ENCODE measurements around the gene SSTR3.
"Not testable (repeated sequence)": the region's sequence is repeated elsewhere in the genome, so short reads cannot be mapped to it uniquely, and the experiment has no call there.

Gene SSTR3

GRCh38 chr22:37209140-37209845 lies 3.0 kb downstream of the SSTR3 start:
- no peak for DNase-seq

- DNase-seq, result no peak
Observed at GRCh38 chr22:37208401-37209139, 3.7 kb downstream of the SSTR3 start.

GRCh38 chr22:37207981-37208380 lies 4.3 kb downstream of the SSTR3 start:
- no peak for DNase-seq

GRCh38 chr22:37206841-37207821 lies 5.1 kb downstream of the SSTR3 start:
- DNase-seq, result no peak

GRCh38 chr22:37206118-37206840 lies 6.0 kb downstream of the SSTR3 start:
- DNase-seq, result no peak

GRCh38 chr22:37205046-37205445 lies 7.2 kb downstream of the SSTR3 start:
- DNase-seq, result no peak

GRCh38 chr22:37204045-37204655 lies 8.1 kb downstream of the SSTR3 start:
- no peak for DNase-seq

- no peak for DNase-seq
Observed at GRCh38 chr22:37203354-37204044, 8.8 kb downstream of the SSTR3 start.

- DNase-seq, result no peak
Observed at GRCh38 chr22:37202716-37203115, 9.6 kb downstream of the SSTR3 start.

- no peak for DNase-seq
Observed at GRCh38 chr22:37202001-37202555, 10.2 kb downstream of the SSTR3 start.

- not testable (repeated sequence) for DNase-seq
Observed at GRCh38 chr22:37201443-37201820, 10.8 kb downstream of the SSTR3 start.

GRCh38 chr22:37199760-37200108 lies 12.5 kb downstream of the SSTR3 start:
- DNase-seq, result no peak

- DNase-seq, result peak; percentile 94
Observed at GRCh38 chr22:37199103-37199759, 13.0 kb downstream of the SSTR3 start.

GRCh38 chr22:37198258-37199102 lies 13.8 kb downstream of the SSTR3 start:
- no peak for DNase-seq

- DNase-seq, result no peak
Observed at GRCh38 chr22:37197451-37198257, 14.6 kb downstream of the SSTR3 start.

- no peak for DNase-seq
Observed at GRCh38 chr22:37196539-37197450, 15.5 kb downstream of the SSTR3 start.

GRCh38 chr22:37195921-37196320 lies 16.4 kb downstream of the SSTR3 start:
- DNase-seq, result no peak

GRCh38 chr22:37194750-37195149 lies 17.5 kb downstream of the SSTR3 start:
- no peak for DNase-seq
